MM.1S (cell line): ENCODE results near the gene IGSF5.

Source experiments
- DNase-seq: peaks from one replicate; pipeline ENCODE4 v3.0.0-alpha.2; 2015
- H2AFZ ChIP-seq: fragments of 300-600 bp; sonication (generic); 2 replicates; pipeline ENCODE4 v1.6.0; 2016; ENCODE audit warnings: antibody characterized with exemption, low read length
- H3F3A ChIP-seq: fragments of 300-600 bp; sonication (generic); 2 replicates; pipeline ENCODE4 v1.6.1; 2016; ENCODE audit warnings: mild to moderate bottlenecking, antibody characterized with exemption, low read length, moderate library complexity, mixed read lengths; ENCODE audit not compliant: insufficient read depth
- H3K27ac ChIP-seq: fragments of 300-600 bp; sonication (generic); 2 replicates; pipeline ENCODE4 v1.5.1; 2016; ENCODE audit warnings: mild to moderate bottlenecking, low read length
- H3K27me3 ChIP-seq: fragments of 300-600 bp; sonication (generic); replicated peaks from 2 replicates; pipeline ENCODE4 v1.6.0; 2016; ENCODE audit warnings: low read length; ENCODE audit not compliant: insufficient read depth
- H3K36me3 ChIP-seq: fragments of 300-600 bp; sonication (generic); replicated peaks from 2 replicates; pipeline ENCODE4 v1.6.1; 2016; ENCODE audit warnings: mild to moderate bottlenecking, low read length, mixed read lengths; ENCODE audit not compliant: insufficient read depth
- H3K4me1 ChIP-seq: fragments of 300-600 bp; sonication (generic); 2 replicates; pipeline ENCODE4 v1.6.1; 2016; ENCODE audit warnings: low read length, mixed read lengths
- H3K4me2 ChIP-seq: fragments of 300-600 bp; sonication (generic); 2 replicates; pipeline ENCODE4 v1.6.0; 2016; ENCODE audit warnings: low read depth, low read length
- H3K4me3 ChIP-seq: fragments of 300-600 bp; sonication (generic); 2 replicates; pipeline ENCODE4 v1.5.1; 2016; ENCODE audit warnings: low read length, mixed read lengths
- H3K79me2 ChIP-seq: fragments of 300-600 bp; sonication (generic); 2 replicates; pipeline ENCODE4 v1.6.1; 2016; ENCODE audit warnings: mixed run types, low read length, mixed read lengths
- H3K9ac ChIP-seq: fragments of 300-600 bp; sonication (generic); 2 replicates; pipeline ENCODE4 v1.6.1; 2016; ENCODE audit warnings: low read length, mixed read lengths
- H3K9me2 ChIP-seq: fragments of 300-600 bp; sonication (generic); replicated peaks from 2 replicates; pipeline ENCODE4 v1.6.1; 2016; ENCODE audit warnings: mild to moderate bottlenecking, low read length, mixed read lengths; ENCODE audit not compliant: insufficient read depth
- H3K9me3 ChIP-seq: fragments of 300-600 bp; sonication (generic); replicated peaks from 2 replicates; pipeline ENCODE4 v1.6.1; 2016; ENCODE audit warnings: mild to moderate bottlenecking, low read length, mixed read lengths; ENCODE audit not compliant: insufficient read depth
- H4K20me1 ChIP-seq: fragments of 300-600 bp; sonication (generic); 2 replicates; pipeline ENCODE4 v1.6.1; 2016; ENCODE audit warnings: mild to moderate bottlenecking, low read length, moderate library complexity, mixed read lengths; ENCODE audit not compliant: insufficient read depth
- EZH2 ChIP-seq: fragments of 300-600 bp; sonication (generic); optimal IDR thresholded peaks from 2 replicates; pipeline ENCODE3; 2017; ENCODE audit warnings: low read depth, mild to moderate bottlenecking, antibody characterized with exemption, low read length, mixed read lengths
- EZH2phosphoT487 ChIP-seq: fragments of 300-600 bp; sonication (generic); IDR thresholded peaks from 2 replicates; pipeline ENCODE4 v1.6.1; 2018; ENCODE audit warnings: antibody characterized with exemption, low read length
- TF ChIP-seq, protein P1 (sequence below): fragments of 300-600 bp; sonication (generic); IDR thresholded peaks from 2 replicates; pipeline ENCODE4 v1.5.1; 2016; ENCODE audit warnings: antibody characterized with exemption, low read length, mixed read lengths

IGSF5 gene

DNA sequence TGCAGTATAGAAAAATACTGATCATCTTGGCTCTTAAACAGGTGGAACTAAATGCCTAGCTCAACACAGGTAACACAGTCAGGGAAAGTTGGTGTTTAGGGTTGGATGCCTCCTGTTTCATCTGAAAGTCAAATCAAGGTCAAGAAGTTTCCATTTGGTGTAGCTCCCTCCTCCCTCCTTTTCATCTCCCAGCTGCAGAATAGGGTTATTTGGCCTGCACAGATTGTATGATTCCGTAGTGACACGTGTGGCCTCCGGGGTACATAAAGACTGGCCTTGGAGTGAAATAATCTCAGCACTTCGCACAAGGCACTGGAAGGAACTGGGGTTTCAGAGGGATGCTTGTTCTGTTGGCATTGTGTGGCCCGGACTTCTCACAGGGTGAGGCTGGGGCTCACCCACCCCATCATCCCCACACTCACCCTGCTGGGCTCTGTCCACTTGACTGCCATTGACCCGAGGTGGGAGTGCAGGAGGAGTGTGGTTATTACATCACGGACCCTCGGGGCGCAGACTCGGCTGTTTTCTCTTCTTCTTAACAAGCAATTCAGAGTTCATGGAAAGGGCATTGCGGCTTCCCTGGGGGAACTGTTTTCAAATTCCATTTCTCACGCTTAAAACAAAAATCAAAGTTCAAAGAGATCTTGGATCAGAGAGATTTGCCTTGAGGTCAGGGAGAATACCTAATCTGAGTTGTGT, 18.4 kb downstream of the IGSF5 start:
- H3F3A ChIP-seq = no peaks in the 10 kb centered on the region

DNA sequence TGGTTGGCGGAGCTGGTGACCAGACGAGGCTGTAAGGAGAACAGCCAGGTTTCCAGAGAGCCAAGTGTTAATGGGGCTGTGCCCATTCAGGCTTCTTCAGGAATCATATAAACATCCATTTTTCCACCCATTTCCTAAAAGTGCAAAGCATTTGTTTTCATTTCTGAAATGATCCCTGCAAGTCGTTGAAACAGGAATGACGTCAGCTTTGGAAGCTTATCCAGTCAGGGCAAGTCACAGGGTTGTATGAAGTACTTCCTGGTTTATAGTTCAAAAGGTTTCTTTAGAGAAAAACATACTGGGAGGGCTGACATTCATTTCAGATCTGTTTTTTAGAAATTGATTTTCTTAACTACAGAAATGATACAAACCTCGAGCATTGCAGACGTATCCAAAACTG, 29.2 kb downstream of the IGSF5 start:
- H3K79me2 ChIP-seq = no peaks in the 10 kb centered on the region

More for the DNA sequence above, 18.4 kb downstream of the IGSF5 start:
- H3K36me3 ChIP-seq = no peaks in the 10 kb centered on the region
- no peaks in the 10 kb centered on the region for H3K9me2 ChIP-seq
- no peaks in the 10 kb centered on the region for H3K9me3 ChIP-seq
- DNase-seq = no peak
- TF ChIP-seq, protein P1, sequence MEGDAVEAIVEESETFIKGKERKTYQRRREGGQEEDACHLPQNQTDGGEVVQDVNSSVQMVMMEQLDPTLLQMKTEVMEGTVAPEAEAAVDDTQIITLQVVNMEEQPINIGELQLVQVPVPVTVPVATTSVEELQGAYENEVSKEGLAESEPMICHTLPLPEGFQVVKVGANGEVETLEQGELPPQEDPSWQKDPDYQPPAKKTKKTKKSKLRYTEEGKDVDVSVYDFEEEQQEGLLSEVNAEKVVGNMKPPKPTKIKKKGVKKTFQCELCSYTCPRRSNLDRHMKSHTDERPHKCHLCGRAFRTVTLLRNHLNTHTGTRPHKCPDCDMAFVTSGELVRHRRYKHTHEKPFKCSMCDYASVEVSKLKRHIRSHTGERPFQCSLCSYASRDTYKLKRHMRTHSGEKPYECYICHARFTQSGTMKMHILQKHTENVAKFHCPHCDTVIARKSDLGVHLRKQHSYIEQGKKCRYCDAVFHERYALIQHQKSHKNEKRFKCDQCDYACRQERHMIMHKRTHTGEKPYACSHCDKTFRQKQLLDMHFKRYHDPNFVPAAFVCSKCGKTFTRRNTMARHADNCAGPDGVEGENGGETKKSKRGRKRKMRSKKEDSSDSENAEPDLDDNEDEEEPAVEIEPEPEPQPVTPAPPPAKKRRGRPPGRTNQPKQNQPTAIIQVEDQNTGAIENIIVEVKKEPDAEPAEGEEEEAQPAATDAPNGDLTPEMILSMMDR = no peak
- no peak for TF ChIP-seq EZH2
- no peak for TF ChIP-seq EZH2phosphoT487
- no peak overlapping the region for H3K27ac ChIP-seq
- H3K4me1 ChIP-seq = peaks cover 3% of the 10 kb centered on the region
- H3K79me2 ChIP-seq = no peaks in the 10 kb centered on the region
- H2AFZ ChIP-seq = no peak overlapping the region
- no peak overlapping the region for H3K4me2 ChIP-seq
- no peak overlapping the region for H3K9ac ChIP-seq
- no peak overlapping the region for H3K4me3 ChIP-seq
- no peaks in the 10 kb centered on the region for H4K20me1 ChIP-seq
- no peaks in the 10 kb centered on the region for H3K27me3 ChIP-seq

DNA sequence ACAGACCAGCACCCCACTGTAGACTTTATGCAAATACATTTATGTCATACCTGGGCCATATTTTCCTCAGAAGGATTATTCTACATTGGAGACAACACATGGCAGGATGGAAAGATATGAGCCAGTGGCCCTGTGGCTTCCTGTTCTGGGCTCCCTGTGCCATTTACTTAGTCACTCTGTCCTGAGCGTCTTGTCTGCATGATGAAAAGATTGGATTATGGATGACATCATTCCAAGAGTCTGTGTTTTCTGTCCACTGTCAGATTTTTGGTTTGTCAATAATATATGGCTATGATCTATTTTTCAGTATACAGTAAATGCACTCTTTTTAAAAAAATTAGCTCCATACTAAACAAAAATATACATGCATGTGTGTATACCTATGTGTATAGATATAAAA, 30.8 kb downstream of the IGSF5 start:
- Histone ChIP-seq H3K4me2 (no peak overlapping the region), H3K4me1 (peaks cover 2% of the 10 kb centered on the region; the same call in 1 of the 2 replicates), H3F3A (no peaks in the 10 kb centered on the region), H3K9me2 (no peaks in the 10 kb centered on the region), H3K9ac (no peak overlapping the region), H2AFZ (no peak overlapping the region), H3K9me3 (no peaks in the 10 kb centered on the region), H3K27ac (no peak overlapping the region), H3K36me3 (no peaks in the 10 kb centered on the region), H3K27me3 (no peaks in the 10 kb centered on the region), H3K79me2 (no peaks in the 10 kb centered on the region), H3K4me3 (no peak overlapping the region), H4K20me1 (no peaks in the 10 kb centered on the region)
- no peak for DNase-seq
- TF ChIP-seq EZH2 = no peak

More for the DNA sequence above, 29.2 kb downstream of the IGSF5 start:
- Histone ChIP-seq H3K9me2 (no peaks in the 10 kb centered on the region), H3K27ac (no peak overlapping the region), H4K20me1 (no peaks in the 10 kb centered on the region), H3K4me1 (peaks cover 14% of the 10 kb centered on the region), H3K4me2 (no peak overlapping the region), H3K36me3 (no peaks in the 10 kb centered on the region), H3K9me3 (no peaks in the 10 kb centered on the region), H3K27me3 (no peaks in the 10 kb centered on the region), H3K4me3 (no peak overlapping the region), H2AFZ (no peak overlapping the region), H3F3A (peaks cover 11% of the 10 kb centered on the region; the same call in 1 of the 2 replicates), H3K9ac (no peak overlapping the region)
- TF ChIP-seq, protein P1 = no peak
- TF ChIP-seq EZH2phosphoT487 = no peak
- TF ChIP-seq EZH2 = no peak
- DNase-seq = no peak

DNA sequence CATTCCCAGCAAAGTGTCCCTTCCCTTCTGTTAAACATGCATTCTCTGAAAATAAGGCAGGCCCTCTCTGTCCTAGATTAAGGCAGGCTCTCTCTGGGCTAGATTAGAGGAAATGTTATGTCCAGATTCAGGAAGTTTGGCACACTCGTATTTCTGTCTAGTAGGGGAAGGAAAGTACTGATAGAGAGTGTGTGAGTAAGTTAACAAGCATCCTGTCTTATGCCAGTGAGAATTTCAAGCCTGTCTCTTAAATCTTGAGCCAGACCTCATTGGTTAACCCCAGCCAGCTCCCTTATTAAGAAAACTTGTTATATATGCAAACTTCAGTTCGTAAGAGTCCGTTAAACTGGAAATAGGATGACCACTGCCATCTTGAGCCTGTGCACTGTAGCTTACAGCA, 31.6 kb downstream of the IGSF5 start:
- Histone ChIP-seq H3K4me1 (no peaks in the 10 kb centered on the region), H3F3A (no peaks in the 10 kb centered on the region), H3K4me2 (no peak overlapping the region), H3K9me2 (no peaks in the 10 kb centered on the region), H3K27me3 (no peaks in the 10 kb centered on the region), H3K9me3 (no peaks in the 10 kb centered on the region), H3K79me2 (no peaks in the 10 kb centered on the region), H2AFZ (no peak overlapping the region), H4K20me1 (no peaks in the 10 kb centered on the region), H3K4me3 (no peak overlapping the region), H3K36me3 (no peaks in the 10 kb centered on the region), H3K9ac (no peak overlapping the region), H3K27ac (no peak overlapping the region)
- DNase-seq = no peak
- no peak for TF ChIP-seq EZH2phosphoT487
- no peak for TF ChIP-seq EZH2
- TF ChIP-seq, protein P1 = no peak
